Mesendoderm (in vitro differentiated cells): ENCODE data around the gene CRIM1.

Experiments used
- DNase-seq: peaks from one replicate; pipeline ENCODE4 v3.0.0; 2013
- H2AK5ac ChIP-seq: 2 replicates; pipeline ENCODE4 v1.6.1; 2013; ENCODE audit warnings: low read length, inconsistent platforms
- H2BK120ac ChIP-seq: 2 replicates; pipeline ENCODE4 v1.6.1; 2013; ENCODE audit warnings: low read depth, mild to moderate bottlenecking, low read length, moderate library complexity, mixed read lengths
- H2BK15ac ChIP-seq: replicated peaks from 2 replicates; pipeline ENCODE4 v1.6.1; 2013; ENCODE audit warnings: low read depth, mild to moderate bottlenecking, moderate library complexity
- H2BK5ac ChIP-seq: 2 replicates; pipeline ENCODE4 v1.6.1; 2013; ENCODE audit warnings: low read length, inconsistent platforms
- H3K18ac ChIP-seq: 2 replicates; pipeline ENCODE4 v1.6.1; 2013; ENCODE audit warnings: mild to moderate bottlenecking, low read length, mixed read lengths
- H3K23ac ChIP-seq: one replicate; pipeline ENCODE4 v1.6.1; 2013; ENCODE audit warnings: low read length
- H3K27ac ChIP-seq: 2 replicates; pipeline ENCODE4 v1.5.1; 2013; ENCODE audit warnings: low read depth, mild to moderate bottlenecking, inconsistent platforms, low read length, moderate library complexity
- H3K27me3 ChIP-seq: 2 replicates; pipeline ENCODE4 v1.6.1; 2013; ENCODE audit warnings: low read length, control low read depth, mild to moderate bottlenecking, inconsistent platforms; ENCODE audit not compliant: insufficient read depth, poor library complexity
- H3K36me3 ChIP-seq: 2 replicates; pipeline ENCODE4 v1.6.1; 2013; ENCODE audit warnings: low read length, inconsistent platforms; ENCODE audit not compliant: control insufficient read depth, insufficient read depth
- H3K4ac ChIP-seq: one replicate; pipeline ENCODE4 v1.6.1; 2013; ENCODE audit warnings: low read depth, mild to moderate bottlenecking, low read length, moderate library complexity
- H3K4me1 ChIP-seq: 2 replicates; pipeline ENCODE4 v1.6.1; 2013; ENCODE audit warnings: low read depth, low read length, inconsistent platforms; ENCODE audit not compliant: control insufficient read depth
- H3K4me2 ChIP-seq: 2 replicates; pipeline ENCODE4 v1.6.1; 2013; ENCODE audit warnings: low read length
- H3K4me3 ChIP-seq: 2 replicates; pipeline ENCODE4 v1.5.1; 2013; ENCODE audit warnings: mild to moderate bottlenecking, low read length
- H3K56ac ChIP-seq: one replicate; pipeline ENCODE4 v1.6.1; 2013; ENCODE audit warnings: low read length
- H3K79me1 ChIP-seq: 2 replicates; pipeline ENCODE4 v1.6.1; 2013; ENCODE audit warnings: low read length, inconsistent platforms
- H3K79me2 ChIP-seq: 2 replicates; pipeline ENCODE4 v1.6.1; 2013; ENCODE audit warnings: mild to moderate bottlenecking, low read length; ENCODE audit not compliant: control insufficient read depth, insufficient read depth
- H3K9ac ChIP-seq: 2 replicates; pipeline ENCODE4 v1.6.1; 2013; ENCODE audit warnings: low read length, inconsistent platforms
- H4K5ac ChIP-seq: one replicate; pipeline ENCODE4 v1.6.1; 2013; ENCODE audit warnings: low read length
- H4K8ac ChIP-seq: one replicate; pipeline ENCODE4 v1.6.1; 2013; ENCODE audit warnings: low read depth, mild to moderate bottlenecking, control low read depth, low read length, moderate library complexity
- WGBS: extraction: QIAGEN DNeasy Blood & Tissue Kit; methylation state at CpG from one replicate; pipeline ENCODE4 v1.1.7; 2013; ENCODE audit warnings: low lambda C conversion rate, missing lambda C conversion rate; ENCODE audit not compliant: insufficient coverage; ENCODE audit errors: extremely low coverage; 5-methylcytosine and 5-hydroxymethylcytosine counted together

The CRIM1 gene

DNA sequence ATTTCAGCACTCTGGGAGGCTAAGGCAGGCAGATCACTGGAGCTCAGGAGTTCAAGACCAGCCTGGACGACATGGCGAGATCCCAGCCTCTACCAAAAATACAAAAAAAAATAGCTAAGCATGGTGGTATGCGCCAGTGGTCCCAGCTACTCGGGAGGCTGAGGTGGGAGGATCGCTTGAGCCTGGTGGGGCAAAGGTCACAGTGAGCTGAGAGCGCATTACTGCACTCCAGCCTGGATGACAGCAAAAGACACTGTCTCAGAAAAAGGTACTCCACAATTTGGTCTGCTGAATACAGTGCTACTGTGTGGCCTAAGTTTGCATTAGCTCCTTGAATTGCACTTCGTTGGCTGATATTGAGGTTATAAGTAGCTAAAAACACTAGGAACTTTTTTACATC, 144.5 kb downstream of the CRIM1 start:
- Histone ChIP-seq H3K23ac (no peak overlapping the region), H3K27me3 (no peaks in the 10 kb centered on the region), H3K9ac (no peak overlapping the region), H3K18ac (no peak overlapping the region), H4K8ac (no peak overlapping the region), H3K79me2 (no peaks in the 10 kb centered on the region), H3K56ac (no peak overlapping the region), H3K36me3 (peaks cover 2% of the 10 kb centered on the region), H3K4me1 (no peaks in the 10 kb centered on the region), H2AK5ac (no peak overlapping the region), H2BK15ac (no peak overlapping the region), H3K27ac (no peak overlapping the region), H3K4me3 (no peak overlapping the region), H2BK5ac (no peak overlapping the region), H3K4ac (no peak overlapping the region), H3K4me2 (no peak overlapping the region), H4K5ac (no peak overlapping the region), H3K79me1 (peaks cover 3% of the 10 kb centered on the region), H2BK120ac (no peak overlapping the region)
- whole genome bisulfite sequencing = no CpG with 5 or more reads among the region's 7 CpGs
- DNase-seq = no peak

GRCh38 chr2:36502081-36502480, 146.5 kb downstream of the CRIM1 start:
- no CpG with 5 or more reads among the region's 4 CpGs for WGBS
- H4K5ac ChIP-seq = no peak overlapping the region
- no peak overlapping the region for H2BK5ac ChIP-seq
- peaks cover 3% of the 10 kb centered on the region for H3K79me1 ChIP-seq
- no peak overlapping the region for H3K4me2 ChIP-seq
- H3K23ac ChIP-seq = no peak overlapping the region
- H3K27me3 ChIP-seq = no peaks in the 10 kb centered on the region
- no peak overlapping the region for H2BK120ac ChIP-seq
- no peaks in the 10 kb centered on the region for H3K79me2 ChIP-seq
- no peak overlapping the region for H3K4me3 ChIP-seq
- H3K4ac ChIP-seq = no peak overlapping the region
- no peak overlapping the region for H3K9ac ChIP-seq
- H3K27ac ChIP-seq = no peak overlapping the region
- H2BK15ac ChIP-seq = no peak overlapping the region
- H2AK5ac ChIP-seq = no peak overlapping the region
- H3K18ac ChIP-seq = no peak overlapping the region
- H3K36me3 ChIP-seq = peaks cover 2% of the 10 kb centered on the region
- H3K4me1 ChIP-seq = no peaks in the 10 kb centered on the region
- H4K8ac ChIP-seq = no peak overlapping the region
- DNase-seq = no peak
- no peak overlapping the region for H3K56ac ChIP-seq

DNA sequence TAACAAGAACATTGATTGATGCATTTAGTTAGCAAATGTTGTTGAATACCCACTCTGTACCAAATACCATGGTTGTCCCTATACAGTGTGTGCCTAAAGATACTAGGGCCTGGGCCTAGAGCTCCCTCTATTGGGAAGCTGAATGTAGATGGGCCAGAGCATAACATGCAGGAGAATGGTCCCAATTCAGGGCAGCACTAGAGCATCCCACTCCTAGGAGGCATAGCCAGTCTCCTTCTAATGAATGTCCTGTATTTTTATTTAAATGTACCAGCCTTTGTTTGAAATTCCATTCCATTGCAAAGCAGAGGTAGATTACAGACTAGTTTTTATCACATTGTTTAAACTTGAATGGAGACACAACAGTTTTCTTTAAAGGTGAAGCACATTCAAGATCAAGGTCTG, 151.8 kb downstream of the CRIM1 start:
- Histone ChIP-seq H3K4me2 (no peak overlapping the region), H3K4ac (no peak overlapping the region), H3K27ac (no peak overlapping the region), H3K79me1 (no peaks in the 10 kb centered on the region), H3K4me1 (no peaks in the 10 kb centered on the region), H3K27me3 (no peaks in the 10 kb centered on the region), H3K36me3 (peaks cover 2% of the 10 kb centered on the region), H4K5ac (no peak overlapping the region), H3K18ac (no peak overlapping the region), H2BK5ac (no peak overlapping the region), H2BK15ac (no peak overlapping the region), H3K23ac (no peak overlapping the region), H3K4me3 (no peak overlapping the region), H4K8ac (no peak overlapping the region), H2BK120ac (no peak overlapping the region), H2AK5ac (no peak overlapping the region), H3K9ac (no peak overlapping the region), H3K56ac (no peak overlapping the region), H3K79me2 (peaks cover 1% of the 10 kb centered on the region)
- peak; percentile 80 for DNase-seq

- Histone ChIP-seq H3K23ac (no peak overlapping the region), H3K4me3 (no peak overlapping the region), H4K8ac (no peak overlapping the region), H3K79me1 (no peaks in the 10 kb centered on the region), H3K27ac (no peak overlapping the region), H2AK5ac (no peak overlapping the region), H3K4me2 (no peak overlapping the region), H4K5ac (no peak overlapping the region), H2BK5ac (no peak overlapping the region), H3K27me3 (no peaks in the 10 kb centered on the region), H3K4me1 (no peaks in the 10 kb centered on the region), H3K9ac (no peak overlapping the region), H3K36me3 (peaks cover 7% of the 10 kb centered on the region), H3K56ac (no peak overlapping the region), H3K4ac (no peak overlapping the region), H2BK120ac (no peak overlapping the region), H3K79me2 (peaks cover 1% of the 10 kb centered on the region), H2BK15ac (no peak overlapping the region), H3K18ac (no peak overlapping the region)
- no CpG with 5 or more reads among the region's 6 CpGs for WGBS
- DNase-seq = no peak
These were observed 153.5 kb downstream of the CRIM1 start for GRCh38 chr2:36509075-36509474.

- no peak overlapping the region for H3K27ac ChIP-seq
- H3K9ac ChIP-seq = no peak overlapping the region
- peaks cover 8% of the 10 kb centered on the region for H3K36me3 ChIP-seq
- DNase-seq = no peak
- H2BK15ac ChIP-seq = no peak overlapping the region
- no peak overlapping the region for H4K8ac ChIP-seq
- H2AK5ac ChIP-seq = no peak overlapping the region
- H3K4me2 ChIP-seq = no peak overlapping the region
- no peak overlapping the region for H2BK5ac ChIP-seq
- no CpG with 5 or more reads among the region's 9 CpGs for WGBS
- no peak overlapping the region for H4K5ac ChIP-seq
- H3K4me3 ChIP-seq = no peak overlapping the region
- H3K23ac ChIP-seq = no peak overlapping the region
- no peak overlapping the region for H3K4ac ChIP-seq
- H3K79me2 ChIP-seq = peaks cover 1% of the 10 kb centered on the region
- H3K27me3 ChIP-seq = no peaks in the 10 kb centered on the region
- no peak overlapping the region for H3K18ac ChIP-seq
- H3K79me1 ChIP-seq = no peaks in the 10 kb centered on the region
- no peak overlapping the region for H2BK120ac ChIP-seq
- H3K56ac ChIP-seq = no peak overlapping the region
- no peaks in the 10 kb centered on the region for H3K4me1 ChIP-seq
These were observed 156.5 kb downstream of the CRIM1 start for GRCh38 chr2:36511858-36512603.

DNA sequence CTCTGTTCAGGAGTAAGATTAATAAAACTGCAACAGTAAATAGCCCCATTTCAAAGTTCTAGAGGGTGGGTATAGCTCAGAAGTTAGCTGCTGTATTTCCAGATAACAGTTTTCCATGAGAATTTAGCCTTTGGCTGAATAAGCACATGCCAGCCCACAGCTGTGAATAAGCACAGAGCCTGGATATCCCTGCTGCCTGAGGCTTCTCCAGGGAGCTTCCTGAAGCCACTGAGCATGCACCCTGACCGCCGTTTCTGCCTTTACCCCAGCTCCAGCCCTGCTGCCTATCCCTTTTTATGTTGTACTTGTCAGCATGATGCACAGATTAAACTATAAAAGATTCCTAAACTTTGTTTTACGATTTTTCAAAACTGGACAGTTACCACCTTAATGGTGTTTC, 157.1 kb downstream of the CRIM1 start:
- DNase-seq = no peak
- H4K8ac ChIP-seq = no peak overlapping the region
- H3K27me3 ChIP-seq = no peaks in the 10 kb centered on the region
- no peak overlapping the region for H4K5ac ChIP-seq
- no peak overlapping the region for H3K4ac ChIP-seq
- H2AK5ac ChIP-seq = no peak overlapping the region
- H2BK120ac ChIP-seq = no peak overlapping the region
- no peaks in the 10 kb centered on the region for H3K79me1 ChIP-seq
- no peak overlapping the region for H2BK5ac ChIP-seq
- no peak overlapping the region for H3K4me3 ChIP-seq
- no CpG with 5 or more reads among the region's 3 CpGs for WGBS
- peaks cover 12% of the 10 kb centered on the region for H3K36me3 ChIP-seq
- no peak overlapping the region for H3K27ac ChIP-seq
- H3K9ac ChIP-seq = no peak overlapping the region
- H2BK15ac ChIP-seq = no peak overlapping the region
- H3K56ac ChIP-seq = no peak overlapping the region
- peaks cover 1% of the 10 kb centered on the region for H3K79me2 ChIP-seq
- H3K18ac ChIP-seq = no peak overlapping the region
- no peaks in the 10 kb centered on the region for H3K4me1 ChIP-seq
- no peak overlapping the region for H3K4me2 ChIP-seq
- no peak overlapping the region for H3K23ac ChIP-seq
